Measurements from ENCODE around the gene AGAP5. TPM values are rescaled to one million over a fixed set of nuclear protein-coding genes. Genes with fewer than 3 reads are reported as not detected.

The AGAP5 gene
- 2.3 and 2.9 TPM in 2 replicates for total RNA-seq (2014; rRNA removed; shearing (Covaris generic))

DNA sequence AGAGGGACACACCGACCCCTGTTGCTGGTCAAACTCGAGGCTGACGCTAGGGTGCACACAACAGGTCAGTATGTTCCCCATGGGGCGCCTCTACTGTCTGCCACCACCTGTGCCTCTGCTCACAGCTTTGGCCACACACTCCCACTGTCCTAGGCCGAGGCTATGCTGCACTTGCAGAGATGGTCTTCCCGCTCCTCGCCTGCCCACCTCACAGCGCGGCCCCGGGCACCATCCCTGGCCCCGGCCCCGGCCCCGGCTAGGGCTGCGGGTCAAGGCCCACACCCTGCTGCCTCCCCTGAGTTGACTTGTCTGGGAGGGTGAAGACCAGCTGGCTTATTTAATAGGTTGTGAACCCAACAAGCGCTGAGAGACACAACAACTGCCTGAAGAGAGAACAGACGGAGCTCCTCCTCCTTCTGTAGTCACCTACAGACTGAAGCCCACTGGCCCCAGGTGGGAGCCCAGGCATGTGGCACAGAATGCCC is at the start of gene AGAP5:
AGAP5 (minus strand) TSS at position 435 of the 485 bp plus-strand sequence; CDS start at position 81, 354 bp downstream.

DNA sequence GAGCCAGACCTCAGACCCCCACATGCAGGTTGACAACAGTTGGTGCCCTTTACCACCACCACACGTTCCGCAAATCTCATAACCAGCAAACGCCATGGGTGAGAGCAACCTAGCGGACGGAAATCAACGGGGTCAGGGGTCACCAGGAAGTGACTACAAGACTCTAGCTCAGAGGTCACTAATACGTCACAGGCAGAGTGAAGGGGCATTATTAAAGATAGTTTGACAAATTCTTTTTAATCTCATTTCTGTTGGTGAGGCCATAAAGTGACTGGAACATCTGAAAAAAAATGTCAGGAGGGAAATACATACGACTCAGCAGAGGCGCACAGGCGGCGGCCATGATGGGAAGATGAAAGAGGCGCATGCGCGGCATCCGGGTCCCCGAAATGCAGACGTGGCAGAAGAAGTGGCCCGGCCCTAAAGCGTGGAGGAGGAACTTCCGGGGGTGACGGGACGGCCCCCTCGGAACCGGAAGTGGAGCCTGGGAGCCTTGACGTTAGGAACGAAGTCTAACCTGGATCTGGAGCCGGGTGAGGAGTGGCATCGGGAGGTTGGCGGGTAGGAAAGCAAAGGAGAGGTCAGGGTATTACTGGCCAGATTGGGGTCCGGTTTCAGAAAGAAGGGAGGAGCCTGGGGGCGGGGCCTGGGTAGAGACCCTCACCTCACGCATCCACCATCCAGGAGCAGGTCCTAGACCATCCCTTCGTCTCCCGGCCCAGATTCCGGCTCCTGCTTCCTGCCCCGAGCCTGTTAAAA is 46.2 kb upstream of the AGAP5 start, which contains the start of gene SEC24C:
SEC24C (plus strand) TSS at position 468 of the 759 bp plus-strand sequence. CDS start 2,461 bp downstream, outside the sequence.

DNA sequence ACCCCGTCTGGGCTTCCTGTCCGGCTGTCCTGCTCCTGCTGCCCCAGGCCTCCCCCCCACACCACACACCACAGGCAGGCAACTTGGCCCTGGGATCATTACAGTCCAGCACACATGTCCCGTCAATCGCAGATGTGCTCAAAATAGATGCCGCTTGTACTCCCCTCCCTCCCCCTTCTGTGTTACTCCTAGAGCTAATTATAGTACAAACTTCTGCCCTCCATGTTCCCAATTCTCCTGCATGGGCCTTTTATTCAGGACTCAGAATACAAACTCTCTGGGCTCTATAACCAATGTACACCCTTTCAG is 42.0 kb downstream of the AGAP5 start, which contains the start of gene SYNPO2L:
SYNPO2L (minus strand) TSS at position 40 of the 309 bp plus-strand sequence. CDS start 107 bp downstream, outside the sequence.

DNA sequence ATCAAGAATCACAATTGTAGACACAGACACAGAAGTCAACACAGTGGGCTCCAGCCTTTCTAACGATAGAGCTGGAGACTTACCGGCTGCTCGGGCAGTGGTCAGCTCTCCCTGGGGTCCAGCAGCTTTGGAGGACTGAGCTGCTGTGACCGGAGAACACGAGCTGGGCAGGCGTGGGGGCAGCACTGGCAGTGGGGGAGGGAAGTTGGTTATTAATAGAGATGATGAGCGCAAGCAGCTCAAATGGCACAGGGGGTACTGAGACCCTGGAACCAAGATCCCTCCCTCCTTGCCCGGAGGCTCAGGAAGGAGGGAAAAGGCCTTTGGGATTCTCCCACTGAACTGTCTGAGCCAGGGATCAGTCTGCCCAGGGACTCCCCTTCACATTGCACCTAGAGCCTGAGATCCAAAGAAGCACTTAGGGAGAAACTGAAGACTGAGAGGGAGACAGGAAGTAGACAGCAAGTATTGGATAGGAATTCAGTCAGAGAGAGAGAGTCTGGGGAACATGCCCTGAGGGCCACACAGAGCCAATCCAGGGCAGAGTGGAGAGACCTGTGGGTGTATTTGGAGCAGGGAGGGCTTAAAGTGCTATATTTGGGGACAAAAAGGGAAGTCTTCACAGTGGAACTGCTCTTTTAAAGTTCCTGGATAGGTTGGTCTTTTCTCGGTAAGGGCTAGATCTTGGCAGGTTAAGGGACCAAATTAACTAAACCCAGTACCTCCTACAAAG is 56.4 kb downstream of the AGAP5 start, which contains the start of gene MYOZ1:
MYOZ1 (minus strand) TSS at position 147 of the 733 bp plus-strand sequence. CDS start 1,457 bp downstream, outside the sequence.

Small RNAs within 50 kb of the gene (small RNA-seq; reads per million reads assigned to genes)
- gene AC022400.4 (not detected), gene RNA5SP320 (not detected)

Other genes with a start within 250 kb of the AGAP5 start
- gene PPP3CB, start 202.1 kb downstream of the AGAP5 start, total RNA-seq (2014; rRNA removed; shearing (Covaris generic)): 6.2 and 7.3 TPM in 2 replicates
- 7.3 and 8.1 TPM in 2 replicates for gene USP54, start 106.8 kb downstream of the AGAP5 start, total RNA-seq (2014; rRNA removed; shearing (Covaris generic))
- 0.41 TPM in 1 of 2 replicates, not detected in the other for gene MYOZ1, start 56.6 kb downstream of the AGAP5 start, total RNA-seq (2014; rRNA removed; shearing (Covaris generic))
- not detected in 2 replicates for gene SYNPO2L, start 42.1 kb downstream of the AGAP5 start, total RNA-seq (2014; rRNA removed; shearing (Covaris generic))
- 40.6 and 44.4 TPM in 2 replicates for gene SEC24C, start 46.3 kb upstream of the AGAP5 start, total RNA-seq (2014; rRNA removed; shearing (Covaris generic))
- gene CHCHD1, start 83.9 kb upstream of the AGAP5 start, total RNA-seq (2014; rRNA removed; shearing (Covaris generic)): 27.0 and 41.9 TPM in 2 replicates
- 37.5 and 41.4 TPM in 2 replicates for gene ZSWIM8, start 87.5 kb upstream of the AGAP5 start, total RNA-seq (2014; rRNA removed; shearing (Covaris generic))
- 15.4 and 23.6 TPM in 2 replicates for gene NDST2, start 113.5 kb upstream of the AGAP5 start, total RNA-seq (2014; rRNA removed; shearing (Covaris generic))
- 11.4 and 18.1 TPM in 2 replicates for gene CAMK2G, start 176.4 kb upstream of the AGAP5 start, total RNA-seq (2014; rRNA removed; shearing (Covaris generic))
- gene PLAU, start 213.0 kb upstream of the AGAP5 start, total RNA-seq (2014; rRNA removed; shearing (Covaris generic)): 0.90 and 1.5 TPM in 2 replicates